Activated naive CD8-positive, alpha-beta T cell treated with anti-CD3 and anti-CD28 coated beads, Interleukin-2, amount 50 U/mL, for 24 hours (primary cell): Measurements from ENCODE around the gene SPTAN1.
"Not testable (repeated sequence)": the region's sequence is repeated elsewhere in the genome, so short reads cannot be mapped to it uniquely, and the experiment has no call there.

Experiments used
- ATAC-seq: fragments of 150-1000 bp; cut with Tn5 transposase; one replicate; pipeline ENCODE4 v1.10.0; 2021
- DNase-seq: peaks from one replicate; pipeline ENCODE4 v3.0.0; 2021
- H3K27ac Mint-ChIP-seq: one replicate; pipeline ENCODE4 v1.8.0; 2021; ENCODE audit warnings: mild to moderate bottlenecking, mixed read lengths
- H3K27me3 Mint-ChIP-seq: one replicate; pipeline ENCODE4 v1.8.0; 2021; ENCODE audit warnings: mixed read lengths
- H3K36me3 Mint-ChIP-seq: one replicate; pipeline ENCODE4 v1.8.0; 2021; ENCODE audit warnings: low read depth, mixed read lengths
- H3K4me1 Mint-ChIP-seq: one replicate; pipeline ENCODE4 v1.8.0; 2021; ENCODE audit warnings: mixed read lengths
- H3K4me3 Mint-ChIP-seq: one replicate; pipeline ENCODE4 v1.8.0; 2021; ENCODE audit warnings: mild to moderate bottlenecking, moderate library complexity, mixed read lengths
- H3K9me3 Mint-ChIP-seq: one replicate; pipeline ENCODE4 v1.8.0; 2021; ENCODE audit warnings: mixed read lengths

The SPTAN1 gene

GRCh38 chr9:128552153-128552743 is at the start of gene SPTAN1:
SPTAN1 (plus strand) TSS chr9:128552587; CDS start chr9:128566741, 14,154 bp downstream.
- Mint-ChIP-seq H3K9me3 (no peaks in the 10 kb centered on the region), H3K27ac (peak within 1 kb of the TSS; percentile 88), H3K36me3 (no peaks in the 10 kb centered on the region), H3K27me3 (no peaks in the 10 kb centered on the region), H3K4me1 (peaks cover 31% of the 10 kb centered on the region), H3K4me3 (no peak within 1 kb of the TSS)
- peak; percentile 96 for DNase-seq
- peak; percentile 76 for ATAC-seq

GRCh38 chr9:128503415-128503825 is 49.0 kb upstream of the SPTAN1 start:
- DNase-seq, H3K9me3 Mint-ChIP-seq, H3K27ac Mint-ChIP-seq, H3K27me3 Mint-ChIP-seq, ATAC-seq: not testable (repeated sequence)
- H3K4me3 Mint-ChIP-seq, result peak overlapping the region; percentile 99
- peaks cover 16% of the 10 kb centered on the region for H3K4me1 Mint-ChIP-seq
- H3K36me3 Mint-ChIP-seq, result peaks cover 22% of the 10 kb centered on the region

DNA sequence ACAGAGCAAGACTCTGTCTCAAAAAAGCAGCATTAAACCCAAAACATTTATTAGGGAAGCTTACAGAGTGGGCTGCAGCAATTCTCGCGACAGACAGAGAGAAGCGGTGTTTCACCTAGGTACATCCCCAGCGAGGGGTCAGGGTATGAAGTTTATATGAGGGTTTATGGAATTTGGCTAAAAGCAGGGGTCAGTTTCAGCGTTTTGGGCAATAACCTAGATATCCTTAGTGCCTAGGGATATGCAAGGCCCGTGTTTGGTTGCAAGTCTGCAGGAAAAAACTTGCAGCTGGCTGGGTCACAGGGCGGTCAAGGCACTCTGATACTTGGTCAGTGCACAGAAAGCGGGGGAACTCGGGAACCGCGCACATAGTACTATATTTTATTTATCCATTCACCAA is 48.5 kb upstream of the SPTAN1 start:
- ATAC-seq (no peak), DNase-seq (no peak)
- Mint-ChIP-seq H3K27me3 (no peaks in the 10 kb centered on the region), H3K4me1 (peaks cover 18% of the 10 kb centered on the region), H3K9me3 (no peaks in the 10 kb centered on the region), H3K36me3 (peaks cover 17% of the 10 kb centered on the region), H3K27ac (peak overlapping the region; percentile 46), H3K4me3 (peak overlapping the region; percentile 99)

DNA sequence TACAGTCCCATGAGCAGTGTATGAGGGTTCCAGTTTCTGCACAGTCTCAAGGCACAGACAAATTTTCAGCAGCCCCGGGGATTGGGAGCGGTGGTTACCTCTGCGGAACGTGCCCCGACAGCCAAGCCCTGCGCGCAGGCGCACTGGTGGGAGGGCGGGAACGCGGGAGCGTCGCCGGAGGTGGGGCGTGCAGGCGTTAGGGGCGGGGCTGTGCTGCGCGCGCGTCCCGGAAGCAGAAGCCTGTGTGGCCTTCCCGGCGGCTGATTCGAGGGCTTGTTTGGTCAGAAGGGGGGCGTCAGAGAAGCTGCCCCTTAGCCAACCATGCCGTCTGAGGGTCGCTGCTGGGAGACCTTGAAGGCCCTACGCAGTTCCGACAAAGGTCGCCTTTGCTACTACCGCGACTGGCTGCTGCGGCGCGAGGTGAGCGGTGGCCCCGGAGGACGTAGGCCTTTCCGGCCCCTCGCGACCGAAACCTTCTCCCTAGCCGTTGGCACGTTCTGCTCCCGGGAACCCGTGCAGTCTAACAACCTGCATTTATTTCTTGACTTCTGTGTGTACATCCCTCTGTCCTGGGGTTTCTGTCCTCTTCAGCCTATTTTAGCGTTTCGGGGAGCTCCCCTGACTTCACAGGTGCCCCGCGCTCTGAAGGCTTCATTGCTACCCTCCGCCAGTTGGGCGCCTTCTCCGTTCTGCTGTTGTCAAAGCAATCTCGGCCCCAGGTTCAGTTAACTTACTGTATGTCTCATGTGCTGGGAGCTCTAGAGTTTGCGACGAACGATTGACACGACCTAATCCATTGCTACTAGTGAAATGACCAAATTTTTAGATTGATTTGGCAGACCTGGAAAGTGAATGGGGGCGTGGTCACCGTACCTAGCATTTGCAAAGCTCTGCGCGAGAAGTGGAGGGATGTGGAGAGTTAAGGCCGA is 47.6 kb upstream of the SPTAN1 start, which contains the start of gene GLE1:
Gene GLE1, plus strand, starts transcription at position 235 of the 929 bp plus-strand sequence. Its CDS starts 87 bp downstream, at position 322.
- peak; percentile 93 for ATAC-seq

GRCh38 chr9:128505414-128505765 is 47.0 kb upstream of the SPTAN1 start:
- no peaks in the 10 kb centered on the region for H3K9me3 Mint-ChIP-seq
- peaks cover 14% of the 10 kb centered on the region for H3K36me3 Mint-ChIP-seq
- DNase-seq (no peak), ATAC-seq (no peak)
- H3K27me3 Mint-ChIP-seq, result no peaks in the 10 kb centered on the region
- H3K4me3 Mint-ChIP-seq, result peak overlapping the region; percentile 99
- peaks cover 21% of the 10 kb centered on the region for H3K4me1 Mint-ChIP-seq
- peak overlapping the region; percentile 97 for H3K27ac Mint-ChIP-seq

More for the DNA sequence above, 47.6 kb upstream of the SPTAN1 start, which contains the start of gene GLE1:
- Mint-ChIP-seq H3K9me3 (no peaks in the 10 kb centered on the region), H3K27me3 (no peaks in the 10 kb centered on the region), H3K36me3 (peaks cover 20% of the 10 kb centered on the region), H3K4me1 (peaks cover 21% of the 10 kb centered on the region), H3K4me3 (peak within 1 kb of the TSS; percentile 99), H3K27ac (peak within 1 kb of the TSS; percentile 97)
- DNase-seq, result peak; percentile 99

DNA sequence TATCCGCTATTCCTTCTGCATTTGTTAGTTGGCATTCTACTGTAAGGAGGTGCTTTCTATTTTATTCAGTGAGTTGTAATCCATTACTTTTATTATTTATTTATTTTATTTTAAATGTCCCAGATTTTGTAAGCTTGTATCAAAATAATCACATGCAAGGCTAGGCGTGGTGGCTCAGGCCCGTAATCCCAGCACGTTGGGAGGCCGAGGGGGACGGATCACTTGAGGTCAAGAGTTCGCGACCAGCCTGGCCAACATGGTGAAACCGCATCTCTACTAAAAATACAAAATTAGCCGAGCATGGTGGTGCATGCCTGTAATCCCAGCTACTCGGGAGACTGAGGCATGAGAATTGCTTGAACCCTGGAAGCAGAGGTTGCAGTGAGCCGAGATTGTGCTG is 46.5 kb upstream of the SPTAN1 start:
- H3K4me1 Mint-ChIP-seq, result peaks cover 21% of the 10 kb centered on the region
- not testable (repeated sequence) for H3K27ac Mint-ChIP-seq, H3K27me3 Mint-ChIP-seq, DNase-seq, H3K9me3 Mint-ChIP-seq, ATAC-seq
- H3K36me3 Mint-ChIP-seq, result peaks cover 11% of the 10 kb centered on the region
- peak overlapping the region; percentile 99 for H3K4me3 Mint-ChIP-seq

DNA sequence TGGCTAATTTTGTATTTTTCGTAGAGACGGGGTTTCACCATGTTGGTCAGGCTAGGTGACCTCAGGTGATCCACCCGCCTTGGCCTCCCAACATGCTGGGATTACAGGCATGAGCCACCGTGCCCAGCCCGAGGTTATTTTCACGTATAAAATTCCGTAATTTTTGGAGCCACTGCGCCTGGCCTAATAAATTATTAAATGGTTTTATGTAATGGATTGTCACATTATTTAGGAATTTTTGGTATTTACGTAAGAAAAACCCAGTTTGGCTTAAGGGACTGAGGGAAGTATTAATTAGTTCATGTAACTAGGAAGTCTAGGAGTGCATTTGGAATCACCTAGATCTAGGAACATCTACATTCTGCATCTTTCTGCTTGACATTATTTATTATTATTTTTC is 39.6 kb upstream of the SPTAN1 start:
- Mint-ChIP-seq H3K27ac (no peak overlapping the region), H3K9me3 (no peaks in the 10 kb centered on the region), H3K27me3 (no peaks in the 10 kb centered on the region), H3K4me3 (no peak overlapping the region), H3K4me1 (peaks cover 12% of the 10 kb centered on the region), H3K36me3 (peaks cover 33% of the 10 kb centered on the region)
- ATAC-seq (no peak), DNase-seq (no peak)

- Mint-ChIP-seq H3K9me3 (no peaks in the 10 kb centered on the region), H3K36me3 (peaks cover 53% of the 10 kb centered on the region), H3K27me3 (no peaks in the 10 kb centered on the region), H3K4me3 (no peak overlapping the region), H3K27ac (no peak overlapping the region), H3K4me1 (no peaks in the 10 kb centered on the region)
- no peak for ATAC-seq
- DNase-seq, result no peak
These were observed 30.4 kb upstream of the SPTAN1 start for GRCh38 chr9:128521956-128522355.

DNA sequence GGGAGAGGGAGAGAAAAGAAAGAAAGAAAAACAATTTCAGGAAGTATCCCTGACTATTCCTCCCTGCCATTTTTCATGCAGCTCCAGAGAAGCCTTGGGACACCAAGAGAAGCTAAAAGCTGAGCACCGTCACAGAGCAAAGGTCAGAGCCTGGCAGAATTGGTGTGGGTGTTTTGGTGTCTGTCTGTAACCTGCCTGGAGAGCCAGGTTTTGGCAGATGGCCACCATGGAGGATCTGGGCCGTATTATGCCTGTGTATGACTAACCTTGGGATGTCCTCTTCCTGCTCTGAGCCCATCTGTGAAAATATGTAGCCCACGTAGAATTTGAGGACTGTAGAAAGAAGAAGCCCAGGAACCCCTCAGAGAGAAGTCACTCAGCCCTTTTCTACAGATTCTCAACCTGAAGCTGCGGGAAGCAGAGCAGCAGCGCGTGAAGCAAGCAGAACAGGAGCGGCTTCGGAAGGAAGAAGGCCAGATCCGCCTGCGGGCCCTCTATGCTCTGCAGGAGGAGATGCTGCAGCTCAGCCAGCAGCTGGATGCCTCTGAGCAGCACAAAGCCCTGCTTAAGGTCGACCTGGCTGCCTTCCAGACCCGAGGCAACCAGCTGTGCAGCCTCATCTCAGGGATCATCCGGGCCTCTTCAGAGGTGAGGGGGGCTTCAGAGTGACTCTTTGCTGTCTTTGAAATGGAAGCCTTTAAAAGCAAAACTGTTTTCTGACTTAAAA is 29.0 kb upstream of the SPTAN1 start:
- Mint-ChIP-seq H3K36me3 (peaks cover 49% of the 10 kb centered on the region), H3K27me3 (no peaks in the 10 kb centered on the region), H3K27ac (no peak overlapping the region), H3K9me3 (no peaks in the 10 kb centered on the region), H3K4me3 (no peak overlapping the region), H3K4me1 (no peaks in the 10 kb centered on the region)
- no peak for DNase-seq
- ATAC-seq, result no peak

DNA sequence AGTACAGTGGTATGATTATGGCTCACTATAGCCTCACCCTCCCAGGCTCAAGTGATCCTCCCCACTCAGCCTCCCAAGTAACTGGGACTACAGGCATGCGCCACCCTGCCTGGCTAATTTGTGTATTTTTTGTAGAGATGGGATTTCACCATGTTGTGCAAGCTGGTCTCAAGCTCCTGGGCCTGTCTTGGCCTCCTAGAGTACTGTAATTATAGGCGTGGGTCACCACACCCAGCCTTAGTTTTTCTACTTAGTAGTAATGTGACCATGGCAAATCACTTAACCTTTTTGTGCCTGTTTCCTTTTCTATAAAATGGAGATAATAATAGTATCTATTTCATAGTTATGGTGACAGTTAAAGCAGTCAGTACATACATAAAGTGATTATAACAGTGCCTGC is 25.7 kb upstream of the SPTAN1 start:
- Mint-ChIP-seq H3K27ac (no peak overlapping the region), H3K4me3 (no peak overlapping the region), H3K9me3 (no peaks in the 10 kb centered on the region), H3K27me3 (no peaks in the 10 kb centered on the region), H3K36me3 (peaks cover 42% of the 10 kb centered on the region), H3K4me1 (no peaks in the 10 kb centered on the region)
- DNase-seq (no peak), ATAC-seq (no peak)

GRCh38 chr9:128528445-128529160 is 23.8 kb upstream of the SPTAN1 start:
- H3K27me3 Mint-ChIP-seq, result no peaks in the 10 kb centered on the region
- DNase-seq (no peak), ATAC-seq (no peak)
- no peaks in the 10 kb centered on the region for H3K4me1 Mint-ChIP-seq
- H3K9me3 Mint-ChIP-seq, result no peaks in the 10 kb centered on the region
- no peak overlapping the region for H3K27ac Mint-ChIP-seq
- peaks cover 39% of the 10 kb centered on the region for H3K36me3 Mint-ChIP-seq
- H3K4me3 Mint-ChIP-seq, result no peak overlapping the region

DNA sequence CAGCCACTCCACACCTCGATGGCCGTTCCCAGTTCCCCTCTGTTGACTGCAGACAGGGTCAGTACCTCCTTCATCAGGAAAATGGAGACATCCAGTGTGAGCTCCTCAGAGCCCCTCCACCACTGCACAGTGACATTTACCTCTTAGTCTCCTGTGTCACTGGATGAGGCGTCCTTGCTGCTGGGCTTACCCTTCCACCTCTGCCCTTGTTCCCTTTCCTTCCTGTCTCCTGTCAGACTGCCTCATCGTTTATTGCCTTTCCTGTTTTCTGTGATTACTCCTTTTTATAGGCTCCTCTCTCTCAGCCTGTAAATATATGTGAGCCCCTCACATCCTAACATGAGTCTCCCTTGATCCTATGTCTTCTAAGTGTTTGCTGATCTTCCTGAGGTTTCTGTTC is 23.2 kb upstream of the SPTAN1 start:
- Mint-ChIP-seq H3K36me3 (peaks cover 40% of the 10 kb centered on the region), H3K4me1 (no peaks in the 10 kb centered on the region), H3K4me3 (no peak overlapping the region), H3K27ac (peak overlapping the region; percentile 23), H3K27me3 (no peaks in the 10 kb centered on the region), H3K9me3 (no peaks in the 10 kb centered on the region)
- DNase-seq (no peak), ATAC-seq (no peak)

DNA sequence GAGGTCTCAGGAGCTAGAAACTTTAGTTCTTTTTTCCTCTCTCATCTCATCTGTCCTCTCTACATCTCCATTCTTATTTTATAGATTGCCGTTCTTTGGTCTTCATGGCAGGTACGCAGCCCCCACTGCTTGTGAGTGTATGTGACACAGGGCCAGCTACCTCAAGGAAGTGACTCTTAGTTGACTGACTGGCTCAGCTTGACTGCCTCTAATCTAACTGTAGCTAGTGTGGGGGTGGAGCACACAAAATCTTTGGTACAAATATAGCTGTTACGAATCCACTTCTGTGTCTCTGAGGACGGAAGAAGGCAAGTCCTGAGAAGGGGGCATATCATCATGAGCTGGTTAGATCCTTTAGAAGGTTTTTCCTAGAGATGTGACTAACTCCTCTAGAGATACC is 19.8 kb upstream of the SPTAN1 start:
- Mint-ChIP-seq H3K4me1 (no peaks in the 10 kb centered on the region), H3K27ac (no peak overlapping the region), H3K27me3 (no peaks in the 10 kb centered on the region), H3K36me3 (peaks cover 36% of the 10 kb centered on the region), H3K4me3 (no peak overlapping the region), H3K9me3 (no peaks in the 10 kb centered on the region)
- ATAC-seq (no peak), DNase-seq (no peak)
